ENCODE results near the gene TRPM3.

- TF ChIP-seq OSR1 (CRISPR knock-in tag; IDR thresholded peaks at IDR 0.05), result no peak
- TF ChIP-seq PPARA (CRISPR knock-in tag; IDR thresholded peaks at IDR 0.05; ENCODE audit: borderline replicate concordance), result no peak
- TF ChIP-seq PATZ1 (CRISPR knock-in tag; IDR thresholded peaks at IDR 0.05; ENCODE audit: borderline replicate concordance), result no peak
These were observed 252.5 kb downstream of the TRPM3 start for GRCh38 chr9:70868661-70869652.

All from SK-N-SH treated with all-trans-retinoic acid at 6 μM for 48 hours (cell line).